HCT116 (cell line): ENCODE results near the gene LPO. TPM values are rescaled to one million over a fixed set of nuclear protein-coding genes. Genes with fewer than 3 reads are reported as not detected.

Source experiments
- ATAC-seq: fragments of 200-7000 bp; cut with Tn5 transposase; 2 replicates; pipeline ENCODE4 v1.9.1; 2020; ENCODE audit warnings: mild to moderate bottlenecking, moderate library complexity
- BruUV-seq: library from RNA; stranded (reverse); fragments of 400-500 nt; replicated peaks from 2 replicates; lab custom pipeline; 2021; lab: Mats Ljungman, UMichigan
- CTCF ChIA-PET: fragments of 300-600 bp; sonication (Branson Sonifier 250); formaldehyde crosslinking; loops from one replicate; lab custom pipeline; 2021; ENCODE audit warnings: antibody characterized with exemption; lab: Charles Lee
- POLR2A ChIA-PET: fragments of 300-600, 350-600 bp; sonication (Branson Sonifier 250); formaldehyde crosslinking; loops from one replicate; lab custom pipeline; 2021; ENCODE audit warnings: antibody characterized with exemption; lab: Charles Lee
- RAD21 ChIA-PET, 2 experiments: fragments of 300-600 bp; sonication (Branson Sonifier 250); formaldehyde crosslinking; loops; one replicate each; lab custom pipeline; 2023; ENCODE audit warnings: low total read pairs in 2 of 2; ENCODE audit not compliant: uncharacterized antibody in 2 of 2, unreplicated experiment in 2 of 2, low non-redundant PET in 1 of 2; lab: Charles Lee
- DNase-seq: peaks from one replicate; pipeline ENCODE4 v3.0.0-alpha.2; 2010; ENCODE audit warnings: low read depth, low spot score
- H2AFZ ChIP-seq: fragments of 200-600 bp; shearing (Covaris generic), sonication (generic); 2 replicates; pipeline ENCODE4 v1.6.1; 2017; ENCODE audit warnings: low read depth, mixed run types, mixed read lengths, antibody characterized with exemption, low read length; ENCODE audit not compliant: poor library complexity, severe bottlenecking
- H3K27ac ChIP-seq: 2 replicates; pipeline ENCODE4 v1.5.1; 2012; ENCODE audit warnings: low read depth, low read length
- H3K27me3 ChIP-seq: fragments of 200-600 bp; sonication (generic); 2 replicates; pipeline ENCODE4 v1.6.1; 2016; ENCODE audit warnings: mixed run types, low read length, mixed read lengths; ENCODE audit not compliant: insufficient read depth
- H3K36me3 ChIP-seq, 2 experiments: fragments of 200-500 bp in 1 of 2; fragments of 200-600 bp in 1 of 2; sonication (Bioruptor generic) in 1 of 2; sonication (generic) in 1 of 2; 2 replicates each; pipeline versions ENCODE4 v1.5.1 to v1.6.1; 2014 to 2016; ENCODE audit warnings: low read length in 2 of 2, inconsistent platforms in 1 of 2, mixed read lengths in 1 of 2, mixed run types in 1 of 2; ENCODE audit not compliant: insufficient read depth in 2 of 2, control insufficient read depth in 1 of 2
- H3K4me1 ChIP-seq, 2 experiments: fragments of 200-600 bp in 1 of 2; sonication (generic) in 1 of 2; 2 replicates each; pipeline versions ENCODE4 v1.5.1 to v1.6.1; 2012 to 2017; ENCODE audit warnings: low read length in 2 of 2, inconsistent platforms in 1 of 2, mild to moderate bottlenecking in 1 of 2, mixed read lengths in 1 of 2, mixed run types in 1 of 2, moderate library complexity in 1 of 2; ENCODE audit not compliant: insufficient read depth in 2 of 2, control insufficient read depth in 1 of 2
- H3K4me2 ChIP-seq: fragments of 200-600 bp; sonication (generic); 2 replicates; pipeline ENCODE4 v1.6.1; 2017; ENCODE audit warnings: mixed run types, low read length, mixed read lengths
- H3K4me3 ChIP-seq, 2 experiments: fragments of 200-600 bp in 1 of 2; sonication (generic) in 1 of 2; replicated peaks in 1 of 2; 2 replicates each; pipeline ENCODE4 v1.5.1; 2011 to 2016; ENCODE audit warnings: low read length in 2 of 2, control low read depth in 1 of 2, low read depth in 1 of 2, mild to moderate bottlenecking in 1 of 2, mixed read lengths in 1 of 2, mixed run types in 1 of 2
- H3K79me2 ChIP-seq: fragments of 200-600 bp; sonication (generic); 2 replicates; pipeline ENCODE4 v1.6.1; 2017; ENCODE audit warnings: mild to moderate bottlenecking, mixed run types, low read length, moderate library complexity, mixed read lengths; ENCODE audit not compliant: insufficient read depth
- H3K9ac ChIP-seq: fragments of 200-600 bp; sonication (generic); 2 replicates; pipeline ENCODE4 v1.6.1; 2016; ENCODE audit warnings: low read length, mixed read lengths
- H3K9me2 ChIP-seq: fragments of 200-600 bp; sonication (generic), shearing (Covaris generic); 2 replicates; pipeline ENCODE4 v1.6.1; 2017; ENCODE audit warnings: mixed run types, mild to moderate bottlenecking, moderate library complexity; ENCODE audit not compliant: insufficient read depth
- H3K9me3 ChIP-seq, 2 experiments: fragments of 200-500 bp in 1 of 2; fragments of 200-600 bp in 1 of 2; sonication (Bioruptor generic) in 1 of 2; sonication (generic) in 1 of 2; 2 replicates each; pipeline ENCODE4 v1.6.1; 2014 to 2017; ENCODE audit warnings: low read length in 2 of 2, mixed read lengths in 2 of 2, inconsistent platforms in 1 of 2, low read depth in 1 of 2, mild to moderate bottlenecking in 1 of 2, mixed run types in 1 of 2, moderate library complexity in 1 of 2; ENCODE audit not compliant: control insufficient read depth in 1 of 2, insufficient read depth in 1 of 2
- H4K20me1 ChIP-seq: fragments of 200-600 bp; sonication (generic), shearing (Covaris generic); 2 replicates; pipeline ENCODE4 v1.6.1; 2017; ENCODE audit warnings: mixed run types, mild to moderate bottlenecking, moderate library complexity; ENCODE audit not compliant: insufficient read depth
- FOSL1 ChIP-seq: IDR thresholded peaks from 2 replicates; pipeline ENCODE4 v1.6.1; 2012; ENCODE audit warnings: low read depth
- POLR2A ChIP-seq: IDR thresholded peaks from 2 replicates; pipeline ENCODE4 v1.7.0; 2011; ENCODE audit warnings: borderline replicate concordance; ENCODE audit not compliant: insufficient read depth, insufficient read length; ENCODE audit errors: extremely low read depth
- POLR2AphosphoS5 ChIP-seq: IDR thresholded peaks from 2 replicates; pipeline ENCODE4 v1.6.1; 2011; ENCODE audit warnings: mild to moderate bottlenecking, low read depth, low read length, moderate library complexity
- RAD21 ChIP-seq: IDR thresholded peaks from 2 replicates; pipeline ENCODE4 v1.6.1; 2012; ENCODE audit warnings: low read depth, mild to moderate bottlenecking
- SIN3A ChIP-seq: IDR thresholded peaks from 2 replicates; pipeline ENCODE4 v1.6.1; 2012; ENCODE audit warnings: low read depth
- YY1 ChIP-seq: IDR thresholded peaks from 2 replicates; pipeline ENCODE4 v1.6.1; 2011; ENCODE audit warnings: low read length, low read depth, moderate library complexity, mild to moderate bottlenecking; ENCODE audit not compliant: insufficient replicate concordance; ENCODE audit errors: extremely low read depth
- ZFX ChIP-seq: fragments of 450-650 bp; IDR thresholded peaks from 2 replicates; pipeline ENCODE4 v1.6.1; 2017
- intact Hi-C: fragments of 100-400 bp; cut with micrococcal nuclease; formaldehyde crosslinking; loops from 2 replicates; pipeline ENCODE4 v1.10.0; 2022
- total RNA-seq: library from RNA; stranded (reverse); gene quantifications from one replicate; pipeline ENCODE4 v1.2.1, GENCODE V29; 2021; ENCODE audit not compliant: unreplicated experiment

LPO gene
- total RNA-seq, 1 experiment from 2014 or later, result not detected

DNA sequence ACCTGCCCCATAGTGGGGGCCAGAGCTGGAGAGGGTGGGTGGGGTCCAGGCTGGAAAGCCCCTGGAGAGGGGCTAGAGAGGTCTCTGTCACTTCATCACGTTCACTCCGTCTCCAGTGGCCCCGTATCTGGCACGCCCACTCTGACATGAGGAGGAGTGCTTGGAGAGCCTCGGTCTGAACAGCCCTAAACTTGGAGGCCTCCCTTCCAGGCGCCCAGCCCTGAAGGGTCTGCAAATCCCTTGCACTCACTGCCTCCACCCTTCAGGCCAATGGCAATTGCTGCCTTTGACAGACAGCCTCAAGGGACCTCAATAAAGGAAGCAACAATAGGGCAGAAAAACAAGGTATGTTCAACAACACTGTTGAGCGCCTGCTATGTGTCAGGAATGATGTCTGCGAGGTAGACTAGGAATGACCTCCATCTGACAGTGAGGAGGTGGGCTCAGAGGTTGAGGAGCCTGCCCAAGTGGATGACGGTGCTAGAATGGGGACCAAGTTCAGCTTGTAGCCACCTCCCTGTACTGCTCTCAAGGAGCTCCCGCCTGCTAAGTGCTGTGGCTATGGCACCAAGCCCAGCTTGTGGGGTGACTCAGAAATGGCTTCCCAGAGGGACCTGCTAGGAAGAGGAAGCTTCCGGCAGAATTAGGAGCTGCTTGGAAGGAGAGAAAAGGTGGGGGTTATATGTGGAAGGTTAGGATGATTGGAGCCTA is 48.8 kb upstream of the LPO start:
- no peaks in the 10 kb centered on the region for H3K79me2 ChIP-seq
- no peaks in the 10 kb centered on the region for H3K9me2 ChIP-seq
- BruUV-seq, result no TSS peak
- CTCF ChIA-PET, result interaction anchor here (0.7 to 2.9 kb wide), 2 partner anchors 11 to 29 kb away, joined by 3 to 30 read pairs; no protein-coding TSS in a partner anchor
- peaks cover 9 to 22% of the 10 kb centered on the region in 2 experiments for H3K4me1 ChIP-seq
- H3K9me3 ChIP-seq, result no peaks in the 10 kb centered on the region
- H3K36me3 ChIP-seq, result no peaks in the 10 kb centered on the region
- RAD21 ChIA-PET, result no interaction called here
- no peaks in the 10 kb centered on the region for H4K20me1 ChIP-seq
- peak; percentile 47 for DNase-seq
- H3K27me3 ChIP-seq, result no peaks in the 10 kb centered on the region
- TF ChIP-seq YY1 (peak; percentile 76), POLR2AphosphoS5 (peak; percentile 49), POLR2A (no peak), ZFX (no peak), SIN3A (no peak)
- peak overlapping the region; percentile 84 for H2AFZ ChIP-seq
- intact Hi-C loops, result no loop called here
- H3K9ac ChIP-seq, result no peak overlapping the region
- H3K27ac ChIP-seq, result no peak overlapping the region
- POLR2A ChIA-PET, result interaction anchor here (0.9 kb wide), 1 partner anchor 9 kb away, joined by 3 read pairs; no protein-coding TSS in a partner anchor
- H3K4me3 ChIP-seq, result no peak overlapping the region
- ATAC-seq, result peak; percentile 86
- peak overlapping the region; percentile 46 for H3K4me2 ChIP-seq

DNA sequence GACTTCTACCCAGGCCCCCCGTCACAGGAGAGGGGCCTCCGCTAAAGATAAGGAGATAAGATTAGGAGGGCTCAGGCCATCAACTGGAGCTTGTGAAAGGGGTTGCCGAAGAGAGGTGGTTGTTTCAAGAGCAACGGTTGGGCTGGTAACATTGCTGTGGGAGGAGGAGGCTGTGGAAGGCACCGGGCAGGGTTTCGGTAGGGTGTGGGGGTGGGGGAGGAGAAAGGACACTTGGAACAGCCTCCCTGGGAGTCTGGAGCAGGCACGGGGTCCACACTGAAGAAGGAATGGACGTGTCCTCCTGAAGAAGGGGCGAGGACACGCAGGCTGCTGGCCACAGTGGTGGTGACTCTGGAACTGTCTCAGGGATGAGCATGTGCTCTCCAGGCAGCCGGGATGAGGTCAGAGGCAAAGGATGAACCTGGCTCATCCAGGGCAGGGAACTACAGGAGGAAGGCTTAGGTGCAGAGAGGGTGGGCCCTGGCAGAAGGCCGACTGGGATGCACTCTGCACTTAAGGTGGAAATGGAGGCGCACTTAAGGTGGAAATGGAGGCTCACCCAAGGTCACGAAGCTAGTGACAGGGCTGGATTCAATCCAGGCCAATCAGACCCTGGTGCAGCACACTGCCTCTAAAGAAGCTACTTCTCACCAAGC is 47.0 kb upstream of the LPO start:
- Histone ChIP-seq H3K9me2 (no peaks in the 10 kb centered on the region), H3K36me3 (no peaks in the 10 kb centered on the region), H3K27me3 (no peaks in the 10 kb centered on the region), H3K4me1 (peaks cover 8 to 18% of the 10 kb centered on the region in 2 experiments), H3K9ac (no peak overlapping the region), H3K4me2 (no peak overlapping the region), H3K4me3 (no peak overlapping the region), H3K27ac (no peak overlapping the region), H3K79me2 (no peaks in the 10 kb centered on the region), H2AFZ (no peak overlapping the region), H4K20me1 (no peaks in the 10 kb centered on the region), H3K9me3 (no peaks in the 10 kb centered on the region)
- ChIA-PET CTCF (interaction anchor here (2.9 kb wide), 1 partner anchor 9 kb away, joined by 30 read pairs; no protein-coding TSS in a partner anchor), RAD21 (no interaction called here), POLR2A (no interaction called here)
- DNase-seq (no peak), ATAC-seq (no peak)
- no TSS peak for BruUV-seq
- TF ChIP-seq RAD21 (no peak), FOSL1 (no peak), ZFX (no peak)
- intact Hi-C loops, result no loop called here
